NB4 (cell line): Measurements from ENCODE around the gene SNX22.
A peak's percentile ranks its signal among the peaks of the same experiment; 100 is the strongest.

Experiments
- DNase-seq: peaks from one replicate; pipeline ENCODE4 v3.0.0; 2010; ENCODE audit warnings: low read depth
- H3K4me3 ChIP-seq: one replicate; pipeline ENCODE4 v1.5.1; 2011; ENCODE audit warnings: mild to moderate bottlenecking, low read depth, low read length, moderate library complexity
- MYC ChIP-seq: IDR thresholded peaks from 2 replicates; pipeline ENCODE4 v1.6.1; 2011; ENCODE audit warnings: low read depth, low read length
- POLR2A ChIP-seq: IDR thresholded peaks from 2 replicates; pipeline ENCODE4 v1.6.1; 2011; ENCODE audit warnings: mild to moderate bottlenecking; ENCODE audit not compliant: insufficient read length; ENCODE audit errors: extremely low read depth
- TF ChIP-seq, protein P1 (sequence below): IDR thresholded peaks from one replicate; pipeline ENCODE4 v1.5.1; 2012; ENCODE audit warnings: low read depth, low read length
- TF ChIP-seq, protein P2 (sequence below): IDR thresholded peaks from 2 replicates; pipeline ENCODE4 v1.6.1; 2011; ENCODE audit warnings: low read depth, low read length

SNX22 gene

DNA sequence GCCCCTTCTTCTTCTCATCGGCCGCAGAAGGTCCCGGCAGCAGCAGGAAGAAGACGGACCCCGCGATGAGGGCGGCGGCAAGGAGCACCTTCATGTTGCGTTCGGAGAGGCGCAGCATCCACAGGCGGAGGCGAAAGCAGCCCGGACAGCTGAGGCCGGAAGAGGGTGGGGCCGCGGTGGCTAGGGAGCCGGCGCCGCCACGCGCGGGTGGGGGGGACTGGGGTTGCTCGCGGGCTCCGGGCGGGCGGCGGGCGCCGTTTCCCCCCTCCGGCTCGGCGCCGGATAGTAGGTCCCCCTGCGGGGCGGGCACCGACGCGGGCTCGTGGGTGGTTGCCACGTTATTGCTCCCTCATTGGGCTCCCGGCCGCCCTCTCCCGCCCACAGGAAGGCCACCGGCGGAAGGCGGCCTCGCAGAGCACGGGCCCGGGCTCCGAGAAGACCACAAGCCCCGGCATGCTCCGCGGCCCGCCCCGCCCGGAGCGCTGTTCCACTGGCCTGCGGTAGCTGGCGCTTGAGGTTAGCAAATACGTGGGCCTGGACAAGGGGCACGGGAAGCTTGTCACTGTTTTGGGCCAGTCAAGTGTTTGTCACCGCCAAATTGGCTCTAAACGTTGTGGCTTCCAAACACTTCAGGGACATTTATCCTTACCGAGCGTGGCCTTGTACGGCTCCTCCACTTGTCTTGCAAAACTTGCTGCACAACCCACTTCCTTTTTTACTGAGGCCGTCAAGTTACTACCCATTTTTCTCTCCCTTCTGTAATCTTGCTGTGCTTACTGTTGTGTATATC lies 11.5 kb downstream of the SNX22 start, which contains the start of gene PPIB:
PPIB (minus strand) TSS at position 154 of the 790 bp plus-strand sequence; CDS start at position 118, 36 bp downstream.
- peak within 1 kb of the TSS; percentile 73 for H3K4me3 ChIP-seq
- DNase-seq: peak; percentile 99
- TF ChIP-seq, protein P1, sequence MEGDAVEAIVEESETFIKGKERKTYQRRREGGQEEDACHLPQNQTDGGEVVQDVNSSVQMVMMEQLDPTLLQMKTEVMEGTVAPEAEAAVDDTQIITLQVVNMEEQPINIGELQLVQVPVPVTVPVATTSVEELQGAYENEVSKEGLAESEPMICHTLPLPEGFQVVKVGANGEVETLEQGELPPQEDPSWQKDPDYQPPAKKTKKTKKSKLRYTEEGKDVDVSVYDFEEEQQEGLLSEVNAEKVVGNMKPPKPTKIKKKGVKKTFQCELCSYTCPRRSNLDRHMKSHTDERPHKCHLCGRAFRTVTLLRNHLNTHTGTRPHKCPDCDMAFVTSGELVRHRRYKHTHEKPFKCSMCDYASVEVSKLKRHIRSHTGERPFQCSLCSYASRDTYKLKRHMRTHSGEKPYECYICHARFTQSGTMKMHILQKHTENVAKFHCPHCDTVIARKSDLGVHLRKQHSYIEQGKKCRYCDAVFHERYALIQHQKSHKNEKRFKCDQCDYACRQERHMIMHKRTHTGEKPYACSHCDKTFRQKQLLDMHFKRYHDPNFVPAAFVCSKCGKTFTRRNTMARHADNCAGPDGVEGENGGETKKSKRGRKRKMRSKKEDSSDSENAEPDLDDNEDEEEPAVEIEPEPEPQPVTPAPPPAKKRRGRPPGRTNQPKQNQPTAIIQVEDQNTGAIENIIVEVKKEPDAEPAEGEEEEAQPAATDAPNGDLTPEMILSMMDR: no peak
- TF ChIP-seq, protein P2, sequence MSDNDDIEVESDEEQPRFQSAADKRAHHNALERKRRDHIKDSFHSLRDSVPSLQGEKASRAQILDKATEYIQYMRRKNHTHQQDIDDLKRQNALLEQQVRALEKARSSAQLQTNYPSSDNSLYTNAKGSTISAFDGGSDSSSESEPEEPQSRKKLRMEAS: peak; percentile 71
- TF ChIP-seq POLR2A (peak; percentile 80), MYC (peak; percentile 88)

DNA sequence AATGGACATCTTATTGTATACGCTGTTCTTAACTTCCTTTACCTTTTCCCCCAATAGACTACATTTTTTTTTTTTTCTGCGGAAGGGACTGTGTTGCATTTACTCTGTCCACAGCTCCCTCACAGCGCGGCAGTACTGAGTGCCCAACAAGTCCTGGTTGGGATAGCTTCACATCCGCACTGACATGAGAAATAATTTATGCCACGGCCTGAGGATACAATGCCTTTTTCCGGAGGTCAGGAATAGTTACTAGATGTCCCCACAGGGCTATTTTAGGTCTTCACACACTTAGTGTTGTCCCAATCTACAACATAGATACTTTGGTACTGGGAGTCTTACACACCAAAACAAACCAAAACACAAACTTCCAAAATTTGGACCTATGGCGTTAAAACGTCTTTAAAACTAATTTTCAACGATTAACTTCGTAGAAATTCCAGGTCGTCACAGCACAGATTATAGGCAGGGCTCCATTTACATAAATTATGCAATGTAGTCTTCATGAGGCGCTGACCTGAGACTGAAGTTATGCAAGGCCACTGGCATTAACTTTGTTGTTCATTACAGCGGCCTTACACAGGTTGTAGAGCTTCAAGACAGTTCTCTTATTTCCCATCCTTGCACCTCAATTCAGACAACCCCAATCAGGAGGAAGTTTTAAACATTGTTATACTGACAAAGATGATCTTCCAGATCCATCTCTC lies 12.3 kb downstream of the SNX22 start:
- H3K4me3 ChIP-seq: peak overlapping the region; percentile 65
- TF ChIP-seq POLR2A: no peak
- TF ChIP-seq, protein P1: no peak
- TF ChIP-seq, protein P2: no peak
- no peak for TF ChIP-seq MYC
- DNase-seq: peak; percentile 79

DNA sequence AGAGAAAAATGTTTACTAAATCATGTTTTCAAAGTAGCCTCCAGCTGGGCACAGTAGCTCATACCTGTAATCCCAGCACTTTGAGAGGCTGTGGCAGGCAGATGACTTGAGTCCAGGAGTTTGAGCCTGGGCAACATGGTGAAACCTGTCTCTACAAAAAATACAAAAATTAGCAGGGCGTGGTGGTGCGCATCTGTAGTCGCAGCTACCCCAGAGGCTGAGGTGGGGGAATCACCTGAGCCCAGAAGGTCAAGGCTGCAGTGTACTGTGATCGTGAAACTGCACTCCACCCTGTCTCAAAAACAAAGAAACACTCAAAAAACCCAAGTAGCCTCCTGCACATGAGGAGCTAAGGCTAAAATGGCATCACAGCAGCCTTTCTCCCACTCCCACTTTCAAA lies 12.9 kb downstream of the SNX22 start:
- peak overlapping the region; percentile 65 for H3K4me3 ChIP-seq
- no peak for DNase-seq
- TF ChIP-seq MYC (no peak), POLR2A (no peak)
- TF ChIP-seq, protein P1: no peak
- TF ChIP-seq, protein P2: no peak

DNA sequence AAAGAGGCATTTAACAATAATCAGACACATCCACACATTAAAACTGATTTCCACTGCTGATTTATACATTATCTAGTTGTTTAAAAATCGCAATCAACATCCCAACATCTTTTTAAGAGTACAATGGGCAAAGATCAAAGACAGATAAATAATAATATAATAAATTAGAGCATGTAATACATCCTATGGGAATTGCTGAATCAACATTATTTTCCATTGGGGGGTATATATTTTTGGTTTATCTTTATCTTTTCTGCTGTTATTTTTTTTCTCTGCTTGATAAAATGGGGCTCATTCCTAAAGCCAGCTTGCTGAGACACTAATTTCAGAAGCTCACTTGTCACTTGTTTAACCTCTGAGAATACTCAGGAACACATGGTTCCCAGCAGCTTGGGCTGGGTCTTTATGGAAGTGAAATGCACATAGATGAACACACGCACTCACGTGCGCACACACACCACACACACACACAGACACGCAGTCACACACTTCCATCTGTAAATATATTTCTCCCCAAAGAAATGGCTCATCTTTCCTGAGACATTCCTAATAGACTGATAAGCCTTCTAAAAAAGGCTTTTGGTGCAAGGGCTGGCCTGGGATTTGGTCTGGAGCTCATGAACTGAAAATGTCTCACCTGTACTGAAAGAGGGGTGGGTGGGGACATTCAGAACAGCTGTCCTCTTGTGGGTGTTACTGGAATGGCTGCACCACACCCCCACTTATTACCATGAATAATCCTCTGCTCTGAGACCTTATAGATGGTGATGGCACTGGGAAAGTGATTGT lies 14.8 kb downstream of the SNX22 start:
- no peak overlapping the region for H3K4me3 ChIP-seq
- DNase-seq: no peak
- TF ChIP-seq, protein P2: no peak
- TF ChIP-seq, protein P1: no peak
- no peak for TF ChIP-seq MYC
- TF ChIP-seq POLR2A: no peak

DNA sequence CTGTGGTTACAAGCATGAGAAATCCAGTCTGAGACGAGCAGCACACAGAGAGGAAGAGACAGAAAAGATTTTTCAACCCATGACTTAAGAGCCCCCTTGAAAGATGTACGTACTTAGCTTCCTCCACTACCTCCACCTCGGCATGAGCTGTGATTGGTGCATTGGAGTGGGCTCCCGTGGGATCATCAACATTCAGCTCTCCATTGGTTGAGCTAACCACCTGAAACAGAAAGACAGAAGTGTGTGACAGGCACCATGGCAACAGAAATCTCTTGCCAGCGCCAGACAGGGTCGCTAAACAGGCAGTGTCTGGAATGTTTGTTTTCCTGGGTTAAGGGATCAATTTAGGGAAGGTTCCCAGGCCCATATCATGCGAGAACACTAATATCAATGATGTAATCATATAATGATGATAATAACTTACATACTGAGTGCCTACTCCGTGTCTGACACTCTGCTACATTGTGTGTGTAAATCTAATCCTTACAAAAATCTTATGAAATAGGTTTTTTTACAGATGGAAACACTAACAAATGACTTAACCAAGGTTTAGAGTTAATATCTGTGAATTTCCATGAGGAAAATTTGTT lies 28.8 kb downstream of the SNX22 start:
- TF ChIP-seq, protein P1: no peak
- TF ChIP-seq, protein P2: no peak
- TF ChIP-seq POLR2A: no peak
- TF ChIP-seq MYC: no peak
- DNase-seq: no peak
- no peak overlapping the region for H3K4me3 ChIP-seq
